Activated effector memory CD4-positive, alpha-beta T cell treated with anti-CD3 and anti-CD28 coated beads, Interleukin-2, amount 50 U/mL, for 16 hours (primary cell): ENCODE measurements around the gene PLEKHA6.

Experiments used
- DNase-seq: peaks from one replicate; pipeline ENCODE4 v3.0.0-alpha.2; 2020

PLEKHA6 gene

GRCh38 chr1:204227996-204228785 is 131.5 kb downstream of the PLEKHA6 start:
- no peak for DNase-seq

GRCh38 chr1:204227351-204227750 is 132.4 kb downstream of the PLEKHA6 start:
- no peak for DNase-seq

DNA sequence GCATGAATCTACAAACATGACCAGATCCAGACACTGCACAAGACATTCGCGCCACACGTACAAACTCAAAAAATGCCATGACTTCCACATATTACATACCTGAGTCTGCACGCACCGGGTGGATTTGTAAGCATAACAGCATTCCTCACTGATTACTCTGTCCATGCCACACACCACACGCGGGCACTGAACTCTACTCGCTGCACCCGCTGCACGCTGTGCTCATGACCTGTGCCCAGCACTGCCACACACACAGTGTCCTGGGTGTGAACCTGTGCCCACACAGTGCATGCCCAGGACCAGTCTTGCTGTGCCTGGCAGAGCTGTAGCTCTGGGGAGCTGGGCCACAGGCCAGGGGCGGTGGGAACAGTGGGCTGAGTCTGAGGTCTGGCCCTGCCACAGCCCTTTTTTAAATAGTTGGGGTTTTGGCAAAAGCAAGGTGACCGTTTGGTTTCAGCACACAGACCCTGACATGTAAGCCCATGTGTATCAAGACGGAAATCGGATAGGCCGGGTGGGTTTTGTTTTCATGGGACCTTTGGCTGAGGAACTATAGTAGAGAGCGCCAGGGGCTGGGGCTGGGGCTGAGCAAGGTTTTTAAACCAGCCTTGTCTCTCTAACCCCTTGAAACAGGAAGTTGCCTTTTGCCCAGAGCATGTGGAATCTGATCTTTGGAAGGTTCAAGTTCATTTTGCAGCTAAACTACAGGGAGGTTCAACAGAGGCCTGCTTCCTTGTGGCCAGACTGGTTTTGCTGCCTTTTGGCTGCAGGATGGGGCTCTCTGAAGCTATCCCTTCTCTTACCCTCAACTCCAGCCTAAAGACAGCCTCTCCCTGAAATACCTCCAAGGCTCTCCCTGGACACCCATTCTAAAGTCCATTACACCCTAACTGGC is 133.6 kb downstream of the PLEKHA6 start:
- DNase-seq, result no peak

GRCh38 chr1:204224655-204225054 is 135.1 kb downstream of the PLEKHA6 start:
- no peak for DNase-seq

- DNase-seq, result no peak
These were observed 136.4 kb downstream of the PLEKHA6 start for GRCh38 chr1:204223129-204223860.

- no peak for DNase-seq
These were observed 137.0 kb downstream of the PLEKHA6 start for GRCh38 chr1:204222764-204223055.

DNA sequence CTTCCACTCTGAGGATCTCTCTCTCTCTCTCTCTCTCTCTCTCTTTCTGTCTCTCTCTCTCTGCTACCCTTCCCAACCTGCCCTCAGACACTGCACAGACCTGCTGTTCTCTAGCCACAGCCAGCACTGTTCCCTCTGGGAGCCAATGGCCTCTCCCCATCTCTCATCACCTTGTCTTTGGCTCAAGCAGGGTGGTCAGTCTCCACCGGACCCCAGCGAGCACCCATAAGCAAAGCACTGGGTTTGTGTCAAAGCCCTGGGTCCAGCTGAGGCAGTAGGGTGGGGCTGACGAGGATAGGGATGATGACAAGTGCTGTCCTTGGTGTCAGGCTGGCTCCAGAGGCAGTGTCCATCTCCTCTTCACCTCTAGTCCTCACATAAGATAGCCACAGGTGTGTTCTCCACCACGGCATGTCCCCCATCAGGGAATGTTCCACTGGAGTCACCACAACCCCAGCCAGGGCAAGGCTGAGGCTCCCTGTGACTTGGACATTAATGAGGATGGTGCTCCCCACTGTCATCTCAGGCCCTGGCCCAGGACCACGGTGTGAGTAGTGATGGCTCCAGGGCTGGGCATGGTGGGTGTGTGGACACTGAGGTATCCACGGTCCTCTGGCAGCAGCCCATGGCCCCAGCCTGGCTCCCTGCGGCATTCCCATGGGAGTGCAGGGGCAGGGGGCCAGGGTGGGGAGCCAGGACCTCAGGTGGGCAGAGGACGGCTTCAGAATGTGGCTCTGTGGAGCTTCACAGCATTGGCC is 137.5 kb downstream of the PLEKHA6 start:
- DNase-seq, result no peak

DNA sequence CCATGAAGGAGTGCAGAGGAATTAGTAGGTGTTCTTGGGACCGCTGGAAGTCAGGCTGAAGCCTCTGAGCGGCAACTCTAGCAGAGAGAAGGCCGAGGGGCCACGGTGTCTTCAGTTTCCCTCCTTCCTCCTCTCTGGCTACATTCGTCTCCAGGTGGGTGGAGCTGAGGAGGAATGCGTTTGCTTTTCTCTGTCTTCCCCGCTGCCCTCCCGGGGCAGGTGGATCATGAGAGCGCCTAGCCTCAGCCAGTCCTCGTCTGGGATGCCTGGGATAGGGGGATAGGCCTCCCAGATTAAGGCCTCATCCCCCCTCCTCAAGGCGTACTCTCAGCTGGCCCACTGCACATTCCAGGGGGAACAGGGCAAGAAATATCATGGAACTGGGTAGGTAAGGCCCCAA is 138.5 kb downstream of the PLEKHA6 start:
- DNase-seq, result no peak

DNA sequence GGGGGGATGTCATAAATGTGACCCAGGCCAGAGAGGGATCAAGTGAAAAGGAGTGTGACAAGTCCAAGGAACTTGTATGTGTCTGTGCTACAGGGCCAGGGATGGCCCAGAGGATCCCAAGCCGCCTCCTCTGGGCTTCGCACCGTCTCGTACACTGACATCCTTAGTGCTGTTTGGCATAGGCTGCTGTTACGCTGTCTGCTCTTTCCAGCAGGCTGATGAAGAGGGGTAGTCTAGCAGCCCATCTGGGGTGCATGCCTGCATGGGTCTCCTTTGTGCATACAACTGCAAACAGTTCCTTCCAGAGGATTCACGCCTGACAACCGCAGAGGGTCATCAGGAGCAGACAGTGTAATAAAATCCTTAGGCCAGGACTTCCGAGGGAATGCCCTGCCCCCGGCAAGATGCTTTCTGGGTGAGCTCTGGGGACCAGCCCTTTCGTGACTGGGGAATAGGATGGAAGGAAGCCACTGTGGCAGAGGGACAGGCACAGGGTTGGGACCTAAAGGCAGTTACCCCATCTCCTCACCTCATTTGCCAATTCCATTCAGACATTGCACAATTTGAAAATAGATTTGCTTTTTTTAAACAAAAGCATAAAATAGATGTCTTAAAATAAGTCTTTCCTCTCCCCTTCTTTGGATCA is 139.6 kb downstream of the PLEKHA6 start:
- no peak for DNase-seq

- no peak for DNase-seq
These were observed 141.2 kb downstream of the PLEKHA6 start for GRCh38 chr1:204218552-204218951.

GRCh38 chr1:204217648-204218000 is 142.1 kb downstream of the PLEKHA6 start:
- no peak for DNase-seq

- DNase-seq, result no peak
These were observed 142.7 kb downstream of the PLEKHA6 start for GRCh38 chr1:204216880-204217647.

DNA sequence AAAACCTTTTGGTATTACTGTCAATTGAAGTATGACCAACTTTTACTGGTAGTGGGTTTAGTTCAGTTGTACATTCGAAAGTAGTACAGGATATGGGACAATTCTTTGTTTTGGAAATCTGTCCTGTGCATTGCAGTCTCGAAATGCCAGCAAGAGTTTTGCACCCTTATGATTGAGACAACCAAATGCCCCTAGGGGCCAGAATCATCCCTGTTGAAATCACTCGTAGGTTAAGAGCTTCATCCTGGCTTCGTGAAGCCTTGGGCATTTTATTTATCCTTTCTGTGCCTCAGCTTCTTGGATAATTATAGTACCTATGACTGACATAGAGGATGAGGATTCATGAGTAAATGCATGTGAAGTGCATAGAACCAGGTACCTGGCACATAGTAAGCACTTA is 143.5 kb downstream of the PLEKHA6 start:
- DNase-seq, result no peak

- peak; percentile 74 for DNase-seq
These were observed 145.8 kb downstream of the PLEKHA6 start, which contains the start of gene GOLT1A for GRCh38 chr1:204213668-204214662. TSS of gene GOLT1A (minus strand) at chr1:204213988. CDS start at chr1:204213906, 82 bp downstream.

- DNase-seq, result no peak
These were observed 147.0 kb downstream of the PLEKHA6 start for GRCh38 chr1:204212715-204213114.

GRCh38 chr1:204211046-204211445 is 148.7 kb downstream of the PLEKHA6 start:
- no peak for DNase-seq

GRCh38 chr1:204207136-204207616 is 152.6 kb downstream of the PLEKHA6 start:
- DNase-seq, result peak; percentile 90

- DNase-seq, result no peak
These were observed 153.6 kb downstream of the PLEKHA6 start for GRCh38 chr1:204206121-204206520.

DNA sequence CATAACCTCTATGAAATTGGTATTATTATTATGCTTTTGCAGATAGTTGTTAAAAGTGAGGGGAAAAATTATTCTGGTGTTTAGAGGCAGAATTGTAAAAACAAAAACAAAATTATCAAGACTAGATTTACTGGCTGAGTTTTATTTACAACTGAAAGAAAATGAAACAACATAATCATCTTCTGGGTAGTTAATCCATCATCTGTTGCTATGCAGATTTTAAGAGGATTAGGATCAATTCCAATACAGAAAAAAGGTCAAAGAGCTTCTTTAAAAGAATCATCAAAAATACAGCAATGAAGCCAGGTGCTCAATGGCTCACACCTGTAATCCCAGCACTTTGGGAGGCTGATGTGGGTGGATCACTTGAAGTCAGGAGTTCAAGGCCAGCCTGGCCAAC is 154.2 kb downstream of the PLEKHA6 start:
- DNase-seq, result no peak

- no peak for DNase-seq
These were observed 154.8 kb downstream of the PLEKHA6 start for GRCh38 chr1:204204944-204205343.
